ENCODE results near the gene RFX2.
"Not testable (repeated sequence)": the region's sequence is repeated elsewhere in the genome, so short reads cannot be mapped to it uniquely, and the experiment has no call there.

The RFX2 gene

GRCh38 chr19:6109947-6110346 lies 353 bp downstream of the RFX2 start:
- no peak for DNase-seq (ENCODE audit: low read depth, low spot score)
- ChIA-PET CTCF (no interaction called here), POLR2A (no interaction called here)
- TF ChIP-seq, protein P1, sequence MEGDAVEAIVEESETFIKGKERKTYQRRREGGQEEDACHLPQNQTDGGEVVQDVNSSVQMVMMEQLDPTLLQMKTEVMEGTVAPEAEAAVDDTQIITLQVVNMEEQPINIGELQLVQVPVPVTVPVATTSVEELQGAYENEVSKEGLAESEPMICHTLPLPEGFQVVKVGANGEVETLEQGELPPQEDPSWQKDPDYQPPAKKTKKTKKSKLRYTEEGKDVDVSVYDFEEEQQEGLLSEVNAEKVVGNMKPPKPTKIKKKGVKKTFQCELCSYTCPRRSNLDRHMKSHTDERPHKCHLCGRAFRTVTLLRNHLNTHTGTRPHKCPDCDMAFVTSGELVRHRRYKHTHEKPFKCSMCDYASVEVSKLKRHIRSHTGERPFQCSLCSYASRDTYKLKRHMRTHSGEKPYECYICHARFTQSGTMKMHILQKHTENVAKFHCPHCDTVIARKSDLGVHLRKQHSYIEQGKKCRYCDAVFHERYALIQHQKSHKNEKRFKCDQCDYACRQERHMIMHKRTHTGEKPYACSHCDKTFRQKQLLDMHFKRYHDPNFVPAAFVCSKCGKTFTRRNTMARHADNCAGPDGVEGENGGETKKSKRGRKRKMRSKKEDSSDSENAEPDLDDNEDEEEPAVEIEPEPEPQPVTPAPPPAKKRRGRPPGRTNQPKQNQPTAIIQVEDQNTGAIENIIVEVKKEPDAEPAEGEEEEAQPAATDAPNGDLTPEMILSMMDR (IDR thresholded peaks at IDR 0.05; ENCODE audit: insufficient read depth, low read length, missing control alignments): no peak
- peak overlapping the region; percentile 66 for H3K4me3 ChIP-seq (ENCODE audit: low read depth, low read length)

- TF ChIP-seq, protein P1 (IDR thresholded peaks at IDR 0.05; ENCODE audit: insufficient read depth, low read length, missing control alignments): no peak
- POLR2A ChIA-PET: interaction anchor here (0.7 to 1.3 kb wide), 3 partner anchors 32 to 52 kb away, joined by 3 to 4 read pairs (median 3); no protein-coding TSS in a partner anchor
- DNase-seq (ENCODE audit: low read depth, low spot score): no peak
- CTCF ChIA-PET: interaction anchor here (0.6 to 1.7 kb wide), 8 partner anchors 10 to 156 kb away, joined by 3 to 12 read pairs (median 4); no protein-coding TSS in a partner anchor
- peak overlapping the region; percentile 66 for H3K4me3 ChIP-seq (ENCODE audit: low read depth, low read length)
Observed at GRCh38 chr19:6108721-6109633, 1.3 kb downstream of the RFX2 start.

DNA sequence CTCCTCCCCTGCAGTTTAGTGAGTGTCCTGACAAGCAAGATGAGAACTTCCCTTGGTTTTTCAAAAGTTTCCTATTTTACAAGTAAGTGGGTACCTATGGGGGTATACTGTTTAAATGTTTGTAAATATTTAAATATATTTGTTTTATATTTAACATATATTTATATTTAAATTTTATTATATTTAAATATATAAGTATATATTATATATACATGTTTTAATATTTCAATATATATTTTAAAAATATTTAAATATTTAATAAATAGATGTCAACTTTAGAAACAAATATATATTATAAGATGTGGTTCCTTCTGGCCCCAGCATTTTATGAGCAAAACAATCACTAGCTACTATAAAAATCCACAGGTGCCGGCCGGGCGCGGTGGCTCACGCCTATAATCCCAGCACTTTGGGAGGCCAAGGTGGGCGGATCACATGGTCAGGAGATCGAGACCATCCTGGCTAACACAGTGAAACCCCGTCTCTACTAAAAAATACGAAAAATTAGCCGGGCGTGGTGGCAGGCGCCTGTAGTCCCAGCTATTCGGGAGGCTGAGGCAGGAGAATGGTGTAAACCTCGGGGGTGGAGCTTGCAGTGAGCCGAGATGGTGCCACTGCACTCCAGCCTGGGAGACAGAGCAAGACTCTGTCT lies 3.5 kb downstream of the RFX2 start:
- H3K4me3 ChIP-seq (ENCODE audit: low read depth, low read length); POLR2A ChIA-PET; DNase-seq (ENCODE audit: low read depth, low spot score): not testable (repeated sequence)
- CTCF ChIA-PET: interaction anchor here (1.1 to 1.8 kb wide), 2 partner anchors 19 to 59 kb away, joined by 4 to 7 read pairs; no protein-coding TSS in a partner anchor

- ChIA-PET POLR2A (no interaction called here), CTCF (interaction anchor here (1.0 to 1.9 kb wide), 7 partner anchors 13 to 84 kb away, joined by 3 to 12 read pairs (median 4); no protein-coding TSS in a partner anchor)
- DNase-seq (ENCODE audit: low read depth, low spot score): no peak
- TF ChIP-seq, protein P1 (IDR thresholded peaks at IDR 0.05; ENCODE audit: insufficient read depth, low read length, missing control alignments): no peak
- H3K4me3 ChIP-seq (ENCODE audit: low read depth, low read length): no peak overlapping the region
Observed at GRCh38 chr19:6105444-6105843, 4.9 kb downstream of the RFX2 start.

- CTCF ChIA-PET: interaction anchor here (1.8 to 1.9 kb wide), 3 partner anchors 12 to 56 kb away, joined by 6 to 12 read pairs (median 8); no protein-coding TSS in a partner anchor
- POLR2A ChIA-PET: no interaction called here
- DNase-seq (ENCODE audit: low read depth, low spot score): no peak
- TF ChIP-seq, protein P1 (IDR thresholded peaks at IDR 0.05; ENCODE audit: insufficient read depth, low read length, missing control alignments): no peak
- H3K4me3 ChIP-seq (ENCODE audit: low read depth, low read length): no peak overlapping the region
Observed at GRCh38 chr19:6103894-6104293, 6.4 kb downstream of the RFX2 start.

DNA sequence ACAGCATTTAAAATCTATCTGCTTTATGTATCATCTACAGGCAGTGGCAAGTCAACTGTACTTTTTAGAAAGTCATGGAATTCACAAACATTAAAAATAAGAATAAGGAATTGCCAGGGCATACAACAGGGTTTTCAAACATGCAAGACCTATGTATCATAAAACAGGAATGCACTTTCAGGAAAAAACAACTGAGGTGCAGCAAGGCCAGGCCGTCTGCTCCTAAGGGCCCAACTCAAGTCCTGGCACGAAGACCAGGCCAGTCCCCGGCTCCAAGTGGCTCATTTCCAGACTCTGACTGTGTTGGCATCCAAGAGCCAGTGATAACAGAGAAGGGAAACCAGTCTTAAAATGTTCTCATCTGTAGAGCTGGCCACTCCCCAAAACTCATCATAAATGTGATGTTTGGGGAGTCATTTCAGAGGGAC lies 7.1 kb downstream of the RFX2 start:
- peak; percentile 92 for DNase-seq (ENCODE audit: low read depth, low spot score)
- TF ChIP-seq, protein P1 (IDR thresholded peaks at IDR 0.05; ENCODE audit: insufficient read depth, low read length, missing control alignments): no peak
- CTCF ChIA-PET: interaction anchor here (1.9 kb wide), 2 partner anchors 11 to 55 kb away, joined by 6 to 8 read pairs; no protein-coding TSS in a partner anchor
- H3K4me3 ChIP-seq (ENCODE audit: low read depth, low read length): no peak overlapping the region
- POLR2A ChIA-PET: no interaction called here
